ENCODE measurements around the gene PRR20G. TPM values are rescaled to one million over a fixed set of nuclear protein-coding genes. Genes with fewer than 3 reads are reported as not detected.
"Not testable (repeated sequence)": the region's sequence is repeated elsewhere in the genome, so short reads cannot be mapped to it uniquely, and the experiment has no call there.

Gene PRR20G
- total RNA-seq, 2 experiments from 2014 or later: not detected

- Mint-ChIP-seq H3K4me3 (no peak overlapping the region), H3K36me3 (no peaks in the 10 kb centered on the region), H3K4me1 (no peaks in the 10 kb centered on the region), H3K27me3 (peaks cover 13% of the 10 kb centered on the region), H3K9me3 (peaks cover 3% of the 10 kb centered on the region), H3K27ac (no peak overlapping the region)
- no peak for DNase-seq
Measured at GRCh38 chr3:127307916-127308315, 20.1 kb upstream of the PRR20G start.

GRCh38 chr3:127307112-127307835 lies 19.4 kb upstream of the PRR20G start:
- Mint-ChIP-seq H3K9me3 (peaks cover 3% of the 10 kb centered on the region), H3K36me3 (no peaks in the 10 kb centered on the region), H3K4me1 (no peaks in the 10 kb centered on the region), H3K27me3 (peaks cover 13% of the 10 kb centered on the region), H3K27ac (no peak overlapping the region), H3K4me3 (no peak overlapping the region)
- DNase-seq: no peak

GRCh38 chr3:127306361-127307111 lies 18.7 kb upstream of the PRR20G start:
- Mint-ChIP-seq H3K4me3 (no peak overlapping the region), H3K4me1 (no peaks in the 10 kb centered on the region), H3K9me3 (peaks cover 3% of the 10 kb centered on the region), H3K27ac (no peak overlapping the region), H3K36me3 (no peaks in the 10 kb centered on the region), H3K27me3 (peaks cover 10% of the 10 kb centered on the region)
- no peak for DNase-seq

GRCh38 chr3:127305499-127306060 lies 17.7 kb upstream of the PRR20G start:
- H3K36me3 Mint-ChIP-seq: no peaks in the 10 kb centered on the region
- H3K4me1 Mint-ChIP-seq: no peaks in the 10 kb centered on the region
- H3K9me3 Mint-ChIP-seq: peaks cover 3% of the 10 kb centered on the region
- H3K27me3 Mint-ChIP-seq: peaks cover 14% of the 10 kb centered on the region
- no peak for DNase-seq
- H3K4me3 Mint-ChIP-seq: no peak overlapping the region
- H3K27ac Mint-ChIP-seq: no peak overlapping the region

- Mint-ChIP-seq H3K4me1 (no peaks in the 10 kb centered on the region), H3K27me3 (peaks cover 16% of the 10 kb centered on the region), H3K27ac (no peak overlapping the region), H3K9me3 (peaks cover 3% of the 10 kb centered on the region), H3K4me3 (no peak overlapping the region), H3K36me3 (no peaks in the 10 kb centered on the region)
- no peak for DNase-seq
Measured at GRCh38 chr3:127304121-127304744, 16.4 kb upstream of the PRR20G start.

- DNase-seq: no peak
- no peaks in the 10 kb centered on the region for H3K36me3 Mint-ChIP-seq
- no peak overlapping the region for H3K4me3 Mint-ChIP-seq
- H3K27ac Mint-ChIP-seq: no peak overlapping the region
- no peaks in the 10 kb centered on the region for H3K9me3 Mint-ChIP-seq
- H3K27me3 Mint-ChIP-seq: peaks cover 16% of the 10 kb centered on the region
- H3K4me1 Mint-ChIP-seq: no peaks in the 10 kb centered on the region
Measured at GRCh38 chr3:127299276-127299675, 11.4 kb upstream of the PRR20G start.

GRCh38 chr3:127296959-127297358 lies 9.1 kb upstream of the PRR20G start:
- H3K27me3 Mint-ChIP-seq: peaks cover 17% of the 10 kb centered on the region
- no peaks in the 10 kb centered on the region for H3K4me1 Mint-ChIP-seq
- H3K9me3 Mint-ChIP-seq: peaks cover under 1% of the 10 kb centered on the region
- H3K4me3 Mint-ChIP-seq: no peak overlapping the region
- no peak for DNase-seq
- no peaks in the 10 kb centered on the region for H3K36me3 Mint-ChIP-seq
- no peak overlapping the region for H3K27ac Mint-ChIP-seq

- Mint-ChIP-seq H3K9me3 (peaks cover 6% of the 10 kb centered on the region), H3K27ac (no peak overlapping the region), H3K4me3 (no peak overlapping the region), H3K27me3 (peaks cover 15% of the 10 kb centered on the region), H3K4me1 (no peaks in the 10 kb centered on the region), H3K36me3 (no peaks in the 10 kb centered on the region)
- no peak for DNase-seq
Measured at GRCh38 chr3:127296166-127296565, 8.3 kb upstream of the PRR20G start.

GRCh38 chr3:127293650-127294049 lies 5.8 kb upstream of the PRR20G start:
- H3K9me3 Mint-ChIP-seq, DNase-seq, H3K4me1 Mint-ChIP-seq, H3K4me3 Mint-ChIP-seq, H3K36me3 Mint-ChIP-seq, H3K27ac Mint-ChIP-seq: not testable (repeated sequence)
- peaks cover 10% of the 10 kb centered on the region for H3K27me3 Mint-ChIP-seq

- Mint-ChIP-seq H3K9me3 (peaks cover 6% of the 10 kb centered on the region), H3K27me3 (peaks cover 10% of the 10 kb centered on the region), H3K36me3 (no peaks in the 10 kb centered on the region), H3K4me3 (no peak overlapping the region), H3K27ac (no peak overlapping the region), H3K4me1 (no peaks in the 10 kb centered on the region)
- DNase-seq: no peak
Measured at GRCh38 chr3:127291611-127292010, 3.8 kb upstream of the PRR20G start.

- Mint-ChIP-seq H3K4me3 (no peak overlapping the region), H3K9me3 (peaks cover 6% of the 10 kb centered on the region), H3K4me1 (no peaks in the 10 kb centered on the region), H3K27ac (no peak overlapping the region), H3K36me3 (no peaks in the 10 kb centered on the region), H3K27me3 (peaks cover 7% of the 10 kb centered on the region)
- DNase-seq: no peak
Measured at GRCh38 chr3:127291114-127291513, 3.3 kb upstream of the PRR20G start.

- peaks cover 6% of the 10 kb centered on the region for H3K27me3 Mint-ChIP-seq
- H3K36me3 Mint-ChIP-seq: no peaks in the 10 kb centered on the region
- no peak overlapping the region for H3K4me3 Mint-ChIP-seq
- DNase-seq: no peak
- H3K4me1 Mint-ChIP-seq: no peaks in the 10 kb centered on the region
- H3K9me3 Mint-ChIP-seq: peaks cover 6% of the 10 kb centered on the region
- no peak overlapping the region for H3K27ac Mint-ChIP-seq
Measured at GRCh38 chr3:127289706-127290575, 2.1 kb upstream of the PRR20G start.

GRCh38 chr3:127288921-127289705 lies 1.3 kb upstream of the PRR20G start:
- Mint-ChIP-seq H3K27ac (no peak overlapping the region), H3K27me3 (no peaks in the 10 kb centered on the region), H3K36me3 (no peaks in the 10 kb centered on the region), H3K9me3 (peaks cover 6% of the 10 kb centered on the region), H3K4me1 (no peaks in the 10 kb centered on the region), H3K4me3 (no peak overlapping the region)
- DNase-seq: no peak

- no peaks in the 10 kb centered on the region for H3K4me1 Mint-ChIP-seq
- H3K9me3 Mint-ChIP-seq: peaks cover 6% of the 10 kb centered on the region
- no peak overlapping the region for H3K4me3 Mint-ChIP-seq
- H3K27ac Mint-ChIP-seq: no peak overlapping the region
- no peaks in the 10 kb centered on the region for H3K36me3 Mint-ChIP-seq
- DNase-seq: no peak
- peaks cover 5% of the 10 kb centered on the region for H3K27me3 Mint-ChIP-seq
Measured at GRCh38 chr3:127288343-127288742, 497 bp upstream of the PRR20G start.

Measured in activated naive CD8-positive, alpha-beta T cell treated with anti-CD3 and anti-CD28 coated beads for 36 hours (primary cell).